IMR-90 (cell line): ENCODE data around the gene TYSND1.

Experiments
- MAFK ChIP-seq: IDR thresholded peaks from 2 replicates; pipeline ENCODE4 v1.6.1; 2012; ENCODE audit warnings: low read depth, low read length, improper control_type of control experiment
- RAD21 ChIP-seq: IDR thresholded peaks from 2 replicates; pipeline ENCODE4 v1.6.1; 2012; ENCODE audit warnings: low read length, improper control_type of control experiment
- TF ChIP-seq, protein P1 (sequence below): conservative IDR thresholded peaks from 2 replicates; pipeline ENCODE4 v1.5.1; 2012; ENCODE audit warnings: mild to moderate bottlenecking, low read depth, low read length, improper control_type of control experiment

DNA sequence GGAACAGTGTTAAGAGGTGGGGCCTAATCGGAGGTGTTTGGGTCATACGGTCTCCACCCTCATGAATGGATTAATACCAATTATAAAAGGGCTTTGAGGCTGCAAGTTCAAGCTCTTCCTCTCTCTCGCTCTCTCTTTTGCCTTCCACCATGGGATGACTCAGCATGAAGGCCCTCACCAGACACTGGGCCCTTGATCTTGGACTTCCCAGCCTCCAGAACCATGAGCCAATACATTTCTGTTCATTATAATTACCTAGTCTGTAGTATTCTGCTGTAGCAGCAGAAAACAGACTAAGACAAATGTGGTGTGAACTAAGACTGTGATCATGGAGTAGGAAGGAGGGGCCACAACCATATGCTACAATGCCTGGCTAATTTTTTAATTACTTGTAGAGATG, 21.6 kb downstream of the TYSND1 start:
- TF ChIP-seq, protein P1, sequence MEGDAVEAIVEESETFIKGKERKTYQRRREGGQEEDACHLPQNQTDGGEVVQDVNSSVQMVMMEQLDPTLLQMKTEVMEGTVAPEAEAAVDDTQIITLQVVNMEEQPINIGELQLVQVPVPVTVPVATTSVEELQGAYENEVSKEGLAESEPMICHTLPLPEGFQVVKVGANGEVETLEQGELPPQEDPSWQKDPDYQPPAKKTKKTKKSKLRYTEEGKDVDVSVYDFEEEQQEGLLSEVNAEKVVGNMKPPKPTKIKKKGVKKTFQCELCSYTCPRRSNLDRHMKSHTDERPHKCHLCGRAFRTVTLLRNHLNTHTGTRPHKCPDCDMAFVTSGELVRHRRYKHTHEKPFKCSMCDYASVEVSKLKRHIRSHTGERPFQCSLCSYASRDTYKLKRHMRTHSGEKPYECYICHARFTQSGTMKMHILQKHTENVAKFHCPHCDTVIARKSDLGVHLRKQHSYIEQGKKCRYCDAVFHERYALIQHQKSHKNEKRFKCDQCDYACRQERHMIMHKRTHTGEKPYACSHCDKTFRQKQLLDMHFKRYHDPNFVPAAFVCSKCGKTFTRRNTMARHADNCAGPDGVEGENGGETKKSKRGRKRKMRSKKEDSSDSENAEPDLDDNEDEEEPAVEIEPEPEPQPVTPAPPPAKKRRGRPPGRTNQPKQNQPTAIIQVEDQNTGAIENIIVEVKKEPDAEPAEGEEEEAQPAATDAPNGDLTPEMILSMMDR = no peak
- TF ChIP-seq MAFK (no peak), RAD21 (no peak)
